ENCODE data around the gene SLC25A15.

The SLC25A15 gene

GRCh38 chr13:40792284-40793051 lies 3.1 kb downstream of the SLC25A15 start:
- no peak for ATAC-seq
- TF ChIP-seq, protein P1, sequence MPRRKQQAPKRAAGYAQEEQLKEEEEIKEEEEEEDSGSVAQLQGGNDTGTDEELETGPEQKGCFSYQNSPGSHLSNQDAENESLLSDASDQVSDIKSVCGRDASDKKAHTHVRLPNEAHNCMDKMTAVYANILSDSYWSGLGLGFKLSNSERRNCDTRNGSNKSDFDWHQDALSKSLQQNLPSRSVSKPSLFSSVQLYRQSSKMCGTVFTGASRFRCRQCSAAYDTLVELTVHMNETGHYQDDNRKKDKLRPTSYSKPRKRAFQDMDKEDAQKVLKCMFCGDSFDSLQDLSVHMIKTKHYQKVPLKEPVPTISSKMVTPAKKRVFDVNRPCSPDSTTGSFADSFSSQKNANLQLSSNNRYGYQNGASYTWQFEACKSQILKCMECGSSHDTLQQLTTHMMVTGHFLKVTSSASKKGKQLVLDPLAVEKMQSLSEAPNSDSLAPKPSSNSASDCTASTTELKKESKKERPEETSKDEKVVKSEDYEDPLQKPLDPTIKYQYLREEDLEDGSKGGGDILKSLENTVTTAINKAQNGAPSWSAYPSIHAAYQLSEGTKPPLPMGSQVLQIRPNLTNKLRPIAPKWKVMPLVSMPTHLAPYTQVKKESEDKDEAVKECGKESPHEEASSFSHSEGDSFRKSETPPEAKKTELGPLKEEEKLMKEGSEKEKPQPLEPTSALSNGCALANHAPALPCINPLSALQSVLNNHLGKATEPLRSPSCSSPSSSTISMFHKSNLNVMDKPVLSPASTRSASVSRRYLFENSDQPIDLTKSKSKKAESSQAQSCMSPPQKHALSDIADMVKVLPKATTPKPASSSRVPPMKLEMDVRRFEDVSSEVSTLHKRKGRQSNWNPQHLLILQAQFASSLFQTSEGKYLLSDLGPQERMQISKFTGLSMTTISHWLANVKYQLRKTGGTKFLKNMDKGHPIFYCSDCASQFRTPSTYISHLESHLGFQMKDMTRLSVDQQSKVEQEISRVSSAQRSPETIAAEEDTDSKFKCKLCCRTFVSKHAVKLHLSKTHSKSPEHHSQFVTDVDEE (CRISPR knock-in tag; IDR thresholded peaks at IDR 0.05) = no peak
- TF ChIP-seq OSR1 (CRISPR knock-in tag; IDR thresholded peaks at IDR 0.05) = no peak
- no peak for TF ChIP-seq ZNF8 (CRISPR knock-in tag; IDR thresholded peaks at IDR 0.05)
- TF ChIP-seq ISL1 (CRISPR knock-in tag; IDR thresholded peaks at IDR 0.05) = no peak
- no peak for TF ChIP-seq CSRNP3 (CRISPR knock-in tag; IDR thresholded peaks at IDR 0.05)
- TF ChIP-seq ZNF70 (CRISPR knock-in tag; IDR thresholded peaks at IDR 0.05) = no peak
- no peak for TF ChIP-seq BACH2 (CRISPR knock-in tag; IDR thresholded peaks at IDR 0.05; ENCODE audit: borderline replicate concordance)
- no peak for TF ChIP-seq CSDC2 (CRISPR knock-in tag; IDR thresholded peaks at IDR 0.05)
- TF ChIP-seq RARB (CRISPR knock-in tag; IDR thresholded peaks at IDR 0.05) = no peak

- TF ChIP-seq CSDC2 (CRISPR knock-in tag; IDR thresholded peaks at IDR 0.05) (no peak), SNAI2 (CRISPR knock-in tag; IDR thresholded peaks at IDR 0.05) (no peak), ZNF565 (CRISPR knock-in tag; conservative IDR thresholded peaks at IDR 0.05; ENCODE audit: low read depth) (no peak), ISL1 (CRISPR knock-in tag; IDR thresholded peaks at IDR 0.05) (no peak), ZFP30 (CRISPR knock-in tag; IDR thresholded peaks at IDR 0.05) (no peak), ZNF8 (CRISPR knock-in tag; IDR thresholded peaks at IDR 0.05) (no peak), ARNTL (CRISPR knock-in tag; IDR thresholded peaks at IDR 0.05; ENCODE audit: borderline replicate concordance, low read depth) (no peak), BACH2 (CRISPR knock-in tag; IDR thresholded peaks at IDR 0.05; ENCODE audit: borderline replicate concordance) (no peak), CREB5 (CRISPR knock-in tag; IDR thresholded peaks at IDR 0.05; ENCODE audit: low read depth) (no peak), PPARA (CRISPR knock-in tag; IDR thresholded peaks at IDR 0.05; ENCODE audit: borderline replicate concordance) (no peak), ZNF70 (CRISPR knock-in tag; IDR thresholded peaks at IDR 0.05) (no peak), ZC3H10 (CRISPR knock-in tag; IDR thresholded peaks at IDR 0.05) (no peak), ESRRG (CRISPR knock-in tag; IDR thresholded peaks at IDR 0.05) (no peak), TOX (CRISPR knock-in tag; IDR thresholded peaks at IDR 0.05; ENCODE audit: borderline replicate concordance) (no peak)
- TF ChIP-seq, protein P1 (CRISPR knock-in tag; IDR thresholded peaks at IDR 0.05) = no peak
- ATAC-seq = no peak
Measured at GRCh38 chr13:40793339-40793738, 3.9 kb downstream of the SLC25A15 start.

DNA sequence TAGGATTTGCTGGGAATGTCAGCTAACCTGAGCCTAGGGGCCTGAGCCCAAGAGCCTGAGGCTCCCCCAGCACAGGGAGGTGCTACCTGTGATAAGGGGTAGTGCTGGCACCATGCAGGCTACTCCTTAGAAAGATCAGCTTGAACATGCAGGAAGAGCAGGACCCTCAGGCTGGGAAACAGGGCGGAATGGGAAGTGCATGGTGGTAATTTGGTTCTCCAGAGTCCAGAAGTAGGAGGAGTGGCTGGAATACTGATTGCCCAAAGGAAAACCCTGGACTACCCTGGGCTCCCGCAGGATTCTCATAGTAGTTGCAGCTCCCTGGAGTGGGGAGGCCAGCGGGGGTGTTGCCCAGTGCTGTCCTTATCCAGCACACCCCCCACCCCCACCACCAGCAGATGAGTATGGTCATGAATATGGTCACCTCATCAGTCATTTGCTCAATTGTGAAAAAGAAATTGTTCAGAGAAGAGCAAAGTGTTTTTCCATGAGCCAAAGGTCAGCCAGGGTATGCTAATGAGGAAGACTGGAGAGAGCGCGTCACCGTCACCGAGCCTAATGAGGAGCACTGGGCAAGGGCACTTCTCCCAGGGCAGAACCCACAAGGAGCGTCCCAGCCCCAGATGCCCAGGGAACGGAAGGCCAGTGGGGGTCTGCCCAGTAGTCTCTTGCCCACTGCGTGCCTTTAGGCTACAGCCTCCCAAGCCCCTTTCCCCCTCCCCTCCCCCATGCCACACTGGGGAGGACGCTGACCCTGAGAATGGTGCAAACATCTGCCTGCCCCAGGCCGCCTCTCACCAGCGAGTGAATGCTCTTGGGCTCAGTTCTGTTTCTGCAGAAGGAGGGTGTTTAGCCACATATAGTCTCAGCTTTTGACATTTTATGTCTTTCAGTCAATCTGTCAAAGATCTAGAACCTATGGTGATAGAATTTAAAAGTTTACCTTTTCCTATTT lies 5.3 kb downstream of the SLC25A15 start:
- ATAC-seq = no peak
- TF ChIP-seq GLIS3 (CRISPR knock-in tag; IDR thresholded peaks at IDR 0.05) = no peak
- no peak for TF ChIP-seq TCF4 (CRISPR knock-in tag; IDR thresholded peaks at IDR 0.05; ENCODE audit: borderline replicate concordance)
- no peak for TF ChIP-seq ZNF565 (CRISPR knock-in tag; conservative IDR thresholded peaks at IDR 0.05; ENCODE audit: low read depth)
- no peak for TF ChIP-seq CSRNP3 (CRISPR knock-in tag; IDR thresholded peaks at IDR 0.05)

All from SK-N-SH treated with all-trans-retinoic acid at 6 μM for 48 hours (cell line).